Parathyroid adenoma (tissue), 2 donors: ENCODE results near the gene CLEC9A.

Experiments used
- H2AFZ ChIP-seq: fragments of 300-600 bp; sonication (generic); one replicate; pipeline ENCODE4 v1.7.0; 2017; ENCODE audit warnings: antibody characterized with exemption, mild to moderate bottlenecking
- H3K27ac ChIP-seq: fragments of 300-600 bp; sonication (generic); one replicate; pipeline ENCODE4 v1.7.0; 2017
- H3K27me3 ChIP-seq: fragments of 300-600 bp; sonication (generic); one replicate; pipeline ENCODE4 v1.7.0; 2017; ENCODE audit warnings: low read length; ENCODE audit not compliant: control insufficient read depth, insufficient read depth
- H3K36me3 ChIP-seq: fragments of 300-600 bp; sonication (generic); one replicate; pipeline ENCODE4 v1.7.0; 2017; ENCODE audit warnings: low read length; ENCODE audit not compliant: control insufficient read depth, insufficient read depth
- H3K4me1 ChIP-seq: fragments of 300-600 bp; sonication (generic); one replicate; pipeline ENCODE4 v1.7.0; 2017; ENCODE audit warnings: control low read depth
- H3K4me2 ChIP-seq: fragments of 300-600 bp; sonication (generic); one replicate; pipeline ENCODE4 v1.7.0; 2017; ENCODE audit warnings: low read length
- H3K4me3 ChIP-seq: fragments of 300-600 bp; sonication (generic); one replicate; pipeline ENCODE4 v1.7.0; 2017; ENCODE audit warnings: low read depth, low read length
- H3K79me2 ChIP-seq: fragments of 300-600 bp; sonication (generic); one replicate; pipeline ENCODE4 v1.7.0; 2017; ENCODE audit warnings: control low read depth
- H3K9ac ChIP-seq: fragments of 300-600 bp; sonication (generic); one replicate; pipeline ENCODE4 v1.7.0; 2017; ENCODE audit warnings: mild to moderate bottlenecking
- H3K9me3 ChIP-seq: fragments of 300-600 bp; sonication (generic); one replicate; pipeline ENCODE4 v1.7.0; 2017; ENCODE audit warnings: low read length; ENCODE audit not compliant: control insufficient read depth
- CTCF ChIP-seq: fragments of 300-600 bp; sonication (generic); IDR thresholded peaks from one replicate; pipeline ENCODE4 v1.7.0; 2017; ENCODE audit warnings: antibody characterized with exemption, mild to moderate bottlenecking
- donor health status: primary hyperparathyroidism.

Gene CLEC9A

GRCh38 chr12:10088031-10088430 is 57.5 kb downstream of the CLEC9A start:
- H3K4me1 ChIP-seq = no peaks in the 10 kb centered on the region
- no peak overlapping the region for H3K27ac ChIP-seq
- no peaks in the 10 kb centered on the region for H3K36me3 ChIP-seq
- H3K9me3 ChIP-seq = no peaks in the 10 kb centered on the region
- no peak overlapping the region for H3K4me2 ChIP-seq
- no peak for TF ChIP-seq CTCF
- H2AFZ ChIP-seq = no peak overlapping the region
- H3K4me3 ChIP-seq = no peak overlapping the region
- H3K9ac ChIP-seq = no peak overlapping the region
- H3K79me2 ChIP-seq = no peaks in the 10 kb centered on the region
- H3K27me3 ChIP-seq = no peaks in the 10 kb centered on the region

GRCh38 chr12:10088955-10089900 is 58.7 kb downstream of the CLEC9A start:
- Histone ChIP-seq H3K4me3 (no peak overlapping the region), H3K36me3 (no peaks in the 10 kb centered on the region), H3K9me3 (no peaks in the 10 kb centered on the region), H3K27ac (no peak overlapping the region), H3K4me1 (no peaks in the 10 kb centered on the region), H2AFZ (no peak overlapping the region), H3K79me2 (no peaks in the 10 kb centered on the region), H3K4me2 (no peak overlapping the region), H3K9ac (no peak overlapping the region), H3K27me3 (no peaks in the 10 kb centered on the region)
- TF ChIP-seq CTCF = no peak

DNA sequence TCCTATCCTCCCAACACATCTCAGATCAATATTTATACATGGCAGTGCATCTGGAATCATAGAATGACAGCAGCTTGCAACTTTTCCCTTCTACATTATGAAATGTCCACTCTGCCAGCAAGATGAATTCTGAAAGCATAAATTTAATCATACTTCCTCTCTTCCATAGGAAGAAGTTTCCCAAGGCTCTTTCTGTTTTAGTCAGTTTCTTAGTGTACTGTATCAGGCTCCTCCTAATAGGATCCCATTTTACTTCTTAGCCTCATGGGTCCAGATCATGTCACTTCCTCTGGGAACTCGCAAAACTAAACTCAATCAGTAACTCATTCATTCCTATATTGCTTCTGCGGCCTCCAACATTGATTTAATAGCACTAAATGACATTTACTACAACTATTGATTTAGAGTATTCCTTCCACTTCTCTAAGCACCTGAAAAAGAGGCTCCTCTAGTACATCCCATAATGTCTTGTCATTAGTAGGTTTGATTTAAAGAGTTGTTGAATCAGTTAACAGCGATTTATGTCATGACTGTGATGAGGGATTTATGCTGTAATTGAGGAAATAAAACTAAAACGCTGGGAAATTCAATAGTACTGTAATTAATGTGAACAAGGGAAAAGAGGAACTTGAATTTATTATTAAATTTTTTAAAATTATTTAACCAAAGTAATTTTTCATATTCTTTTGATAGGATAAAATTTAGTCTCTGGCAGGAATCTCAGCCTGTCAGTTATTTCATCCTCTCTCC is 64.3 kb downstream of the CLEC9A start:
- Histone ChIP-seq H3K4me3 (no peak overlapping the region), H2AFZ (no peak overlapping the region), H3K4me2 (peak overlapping the region; percentile 28), H3K36me3 (no peaks in the 10 kb centered on the region), H3K79me2 (no peaks in the 10 kb centered on the region), H3K4me1 (no peaks in the 10 kb centered on the region), H3K27ac (no peak overlapping the region), H3K9ac (no peak overlapping the region), H3K27me3 (no peaks in the 10 kb centered on the region), H3K9me3 (no peaks in the 10 kb centered on the region)
- TF ChIP-seq CTCF = no peak

GRCh38 chr12:10095971-10096370 is 65.5 kb downstream of the CLEC9A start:
- Histone ChIP-seq H2AFZ (no peak overlapping the region), H3K4me1 (no peaks in the 10 kb centered on the region), H3K9me3 (no peaks in the 10 kb centered on the region), H3K27ac (peak overlapping the region; percentile 33), H3K27me3 (no peaks in the 10 kb centered on the region), H3K9ac (no peak overlapping the region), H3K79me2 (no peaks in the 10 kb centered on the region), H3K4me2 (peak overlapping the region; percentile 17), H3K4me3 (peak overlapping the region; percentile 30), H3K36me3 (no peaks in the 10 kb centered on the region)
- no peak for TF ChIP-seq CTCF
